GM18858 (cell line): ENCODE results near the gene CHRM4.

ENCODE experiments used
- ATAC-seq: cut with Tn5 transposase; IDR thresholded peaks from one replicate; pipeline ENCODE4 v1.9.1; 2021; ENCODE audit not compliant: unreplicated experiment

The CHRM4 gene

GRCh38 chr11:46348566-46349401, 42.8 kb downstream of the CHRM4 start:
- ATAC-seq, result peak; percentile 31

GRCh38 chr11:46347637-46348311, 43.8 kb downstream of the CHRM4 start:
- ATAC-seq, result no peak

GRCh38 chr11:46346886-46347636, 44.5 kb downstream of the CHRM4 start, which contains the start of gene DGKZ:
Gene DGKZ (plus strand): TSS chr11:46347463. CDS start chr11:46347660, 197 bp downstream.
- peak; percentile 54 for ATAC-seq

GRCh38 chr11:46345881-46346484, 45.6 kb downstream of the CHRM4 start:
- no peak for ATAC-seq

- ATAC-seq, result no peak
Observed at GRCh38 chr11:46345131-46345597, 46.4 kb downstream of the CHRM4 start.

- no peak for ATAC-seq
Observed at GRCh38 chr11:46343520-46343919, 48.1 kb downstream of the CHRM4 start.

- no peak for ATAC-seq
Observed at GRCh38 chr11:46342239-46342638, 49.3 kb downstream of the CHRM4 start.

- ATAC-seq, result no peak
Observed at GRCh38 chr11:46341454-46341853, 50.1 kb downstream of the CHRM4 start.

- ATAC-seq, result no peak
Observed at GRCh38 chr11:46339816-46340215, 51.8 kb downstream of the CHRM4 start.

GRCh38 chr11:46338988-46339666, 52.4 kb downstream of the CHRM4 start:
- ATAC-seq, result no peak

- ATAC-seq, result no peak
Observed at GRCh38 chr11:46338636-46338987, 53.0 kb downstream of the CHRM4 start.

- no peak for ATAC-seq
Observed at GRCh38 chr11:46337626-46338345, 53.8 kb downstream of the CHRM4 start.

- ATAC-seq, result no peak
Observed at GRCh38 chr11:46336563-46337180, 54.9 kb downstream of the CHRM4 start.

GRCh38 chr11:46335890-46336562, 55.5 kb downstream of the CHRM4 start:
- ATAC-seq, result no peak

- no peak for ATAC-seq
Observed at GRCh38 chr11:46335271-46335670, 56.3 kb downstream of the CHRM4 start.

GRCh38 chr11:46334211-46334610, 57.4 kb downstream of the CHRM4 start:
- ATAC-seq, result no peak
